ENCODE measurements around the gene FGD5. TPM values are rescaled to one million over a fixed set of nuclear protein-coding genes. Genes with fewer than 3 reads are reported as not detected.

The FGD5 gene
- total RNA-seq, 6 donors from 2014 or later = 26.8 to 90.4 (median 57.2) TPM

DNA sequence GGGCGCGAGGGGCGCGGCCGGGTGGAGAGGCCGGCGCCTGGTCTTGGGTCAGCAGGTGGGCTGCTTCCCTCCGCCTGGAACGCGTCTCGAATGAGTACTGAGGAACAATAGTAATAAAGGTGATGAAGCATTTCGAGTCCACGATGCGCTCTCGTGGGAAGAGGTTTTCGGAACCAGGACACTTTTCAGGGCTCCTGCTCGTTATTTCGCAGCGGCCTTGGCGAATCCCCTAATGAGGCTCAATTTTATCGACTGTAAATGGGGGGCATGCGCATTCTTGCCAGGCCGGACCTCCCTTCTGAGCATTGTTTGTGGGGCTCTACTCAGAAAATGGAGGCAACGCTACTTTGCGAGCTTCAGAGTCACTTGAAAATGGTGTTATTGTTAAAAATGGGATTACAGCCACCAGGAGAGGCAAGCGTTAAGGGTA lies 129.9 kb downstream of the FGD5 start:
- TF ChIP-seq, protein P1, sequence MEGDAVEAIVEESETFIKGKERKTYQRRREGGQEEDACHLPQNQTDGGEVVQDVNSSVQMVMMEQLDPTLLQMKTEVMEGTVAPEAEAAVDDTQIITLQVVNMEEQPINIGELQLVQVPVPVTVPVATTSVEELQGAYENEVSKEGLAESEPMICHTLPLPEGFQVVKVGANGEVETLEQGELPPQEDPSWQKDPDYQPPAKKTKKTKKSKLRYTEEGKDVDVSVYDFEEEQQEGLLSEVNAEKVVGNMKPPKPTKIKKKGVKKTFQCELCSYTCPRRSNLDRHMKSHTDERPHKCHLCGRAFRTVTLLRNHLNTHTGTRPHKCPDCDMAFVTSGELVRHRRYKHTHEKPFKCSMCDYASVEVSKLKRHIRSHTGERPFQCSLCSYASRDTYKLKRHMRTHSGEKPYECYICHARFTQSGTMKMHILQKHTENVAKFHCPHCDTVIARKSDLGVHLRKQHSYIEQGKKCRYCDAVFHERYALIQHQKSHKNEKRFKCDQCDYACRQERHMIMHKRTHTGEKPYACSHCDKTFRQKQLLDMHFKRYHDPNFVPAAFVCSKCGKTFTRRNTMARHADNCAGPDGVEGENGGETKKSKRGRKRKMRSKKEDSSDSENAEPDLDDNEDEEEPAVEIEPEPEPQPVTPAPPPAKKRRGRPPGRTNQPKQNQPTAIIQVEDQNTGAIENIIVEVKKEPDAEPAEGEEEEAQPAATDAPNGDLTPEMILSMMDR (IDR thresholded peaks at IDR 0.05) = no peak
- TF ChIP-seq POLR2AphosphoS5 (IDR thresholded peaks at IDR 0.05) = peak; percentile 39 to 50
- TF ChIP-seq POLR2A (IDR thresholded peaks at IDR 0.05) = peak in 2 of 4 donors; percentile 26
- no peak for TF ChIP-seq EP300 (IDR thresholded peaks at IDR 0.05)
- no peak for ATAC-seq (ENCODE audit: low FRiP score in 2 of 2)
- Histone ChIP-seq H3K4me3 (peak overlapping the region; percentile 27 to 98 (median 88)), H3K27me3 (no peaks in the 10 kb centered on the region), H3K4me1 (peaks cover 32 to 48% (median 38%) of the 10 kb centered on the region in 4 donors), H3K36me3 (peaks cover 5 to 24% (median 11%) of the 10 kb centered on the region in 4 donors), H3K9me3 (no peaks in the 10 kb centered on the region), H3K27ac (peak overlapping the region; percentile 97 to 100 (median 99))
- DNase-seq = no peak
- 2 to 3% methylated on average over 5 to 19 of the region's 26 CpGs for WGBS, 2 donors

DNA sequence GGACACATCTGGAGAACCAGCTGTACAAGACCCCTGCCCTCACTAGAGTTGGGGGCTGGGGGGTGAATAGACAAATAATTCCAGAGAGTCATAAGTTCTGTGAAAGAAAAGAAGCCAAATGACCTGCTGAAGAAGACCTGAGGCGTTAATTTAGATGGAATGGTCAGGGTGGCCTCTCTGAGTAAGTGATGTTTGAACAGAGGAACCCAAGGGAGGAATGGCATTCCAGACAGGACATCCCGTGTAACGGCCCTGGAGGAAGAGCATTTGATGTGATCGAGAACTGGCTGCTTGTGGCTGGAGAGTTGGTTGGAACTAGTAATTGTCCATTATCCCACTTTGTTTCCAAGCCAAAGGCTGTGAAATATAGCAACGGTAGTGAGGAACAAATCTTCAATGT lies 130.4 kb downstream of the FGD5 start:
- no peak for ATAC-seq (ENCODE audit: low FRiP score in 2 of 2)
- peaks cover 4 to 19% (median 11%) of the 10 kb centered on the region in 4 donors for H3K36me3 ChIP-seq
- no peaks in the 10 kb centered on the region for H3K27me3 ChIP-seq
- H3K27ac ChIP-seq = peak overlapping the region; percentile 97 to 100 (median 99)
- H3K4me1 ChIP-seq = peaks cover 32 to 48% (median 35%) of the 10 kb centered on the region in 4 donors
- H3K4me3 ChIP-seq = peak overlapping the region in 3 of 4 donors; percentile 85 to 98 (median 92)
- no peaks in the 10 kb centered on the region for H3K9me3 ChIP-seq
- no peak for TF ChIP-seq EP300 (IDR thresholded peaks at IDR 0.05)
- TF ChIP-seq, protein P1 (IDR thresholded peaks at IDR 0.05) = no peak
- no peak for TF ChIP-seq POLR2AphosphoS5 (IDR thresholded peaks at IDR 0.05)
- no peak for TF ChIP-seq POLR2A (IDR thresholded peaks at IDR 0.05)
- WGBS, 2 donors = 31 to 35% methylated on average over 5 of the region's 5 CpGs
- no peak for DNase-seq

DNA sequence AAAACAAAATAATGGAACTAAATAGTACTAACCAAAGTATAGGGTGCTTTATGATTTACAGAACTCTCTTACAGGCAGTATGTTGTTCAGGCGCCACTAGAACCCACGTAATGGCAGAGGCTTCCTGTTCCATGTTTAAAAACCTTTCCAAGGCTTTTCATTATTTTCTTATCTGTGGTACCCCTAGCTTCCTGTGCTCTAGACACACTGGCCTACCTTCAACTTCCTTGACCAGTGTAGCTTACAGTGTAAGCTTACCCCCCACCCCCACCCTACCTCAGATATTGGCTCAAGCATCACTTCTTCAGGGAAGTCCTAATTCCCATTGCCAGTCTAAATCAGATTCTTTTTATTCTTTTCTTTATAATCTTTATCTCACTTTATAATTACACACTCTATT lies 131.5 kb downstream of the FGD5 start:
- Histone ChIP-seq H3K9me3 (no peaks in the 10 kb centered on the region), H3K36me3 (peaks cover 0 to 7% (median 3%) of the 10 kb centered on the region in 4 donors), H3K4me1 (peaks cover 32 to 48% (median 32%) of the 10 kb centered on the region in 4 donors), H3K27me3 (no peaks in the 10 kb centered on the region), H3K27ac (peak overlapping the region in 2 of 4 donors; percentile 99 to 100), H3K4me3 (no peak overlapping the region)
- ATAC-seq (ENCODE audit: low FRiP score in 2 of 2) (no peak), DNase-seq (no peak)
- 65 to 74% methylated on average over 2 of the region's 2 CpGs for WGBS, 2 donors
- TF ChIP-seq POLR2AphosphoS5 (IDR thresholded peaks at IDR 0.05) (peak in 1 of 2 donors; percentile 17), EP300 (IDR thresholded peaks at IDR 0.05) (no peak)

DNA sequence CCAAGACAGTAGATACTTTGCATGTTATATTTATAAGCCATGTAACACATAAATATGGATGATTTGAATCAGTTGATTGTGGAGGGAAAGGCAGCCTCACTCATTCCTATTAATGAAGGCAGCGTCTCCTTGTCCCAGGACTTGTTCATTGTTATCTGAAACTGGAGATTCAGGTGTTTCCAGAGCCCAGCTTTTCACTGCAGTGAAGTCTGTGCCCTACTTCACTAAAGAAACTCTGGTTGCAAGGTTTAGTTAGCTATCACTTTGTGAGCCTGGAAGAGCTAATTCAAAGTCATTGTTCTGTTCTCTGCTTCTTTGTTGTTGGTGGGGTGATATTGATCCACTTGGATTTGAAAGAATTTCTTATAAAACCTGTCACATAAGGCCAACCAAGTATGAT lies 138.4 kb downstream of the FGD5 start:
- Histone ChIP-seq H3K9me3 (no peaks in the 10 kb centered on the region), H3K4me3 (no peak overlapping the region), H3K36me3 (no peaks in the 10 kb centered on the region), H3K27ac (no peak overlapping the region), H3K27me3 (no peaks in the 10 kb centered on the region), H3K4me1 (peaks cover 8 to 30% (median 16%) of the 10 kb centered on the region in 4 donors)
- TF ChIP-seq POLR2A (IDR thresholded peaks at IDR 0.05) (no peak), EP300 (IDR thresholded peaks at IDR 0.05) (no peak), POLR2AphosphoS5 (IDR thresholded peaks at IDR 0.05) (no peak)
- TF ChIP-seq, protein P1 (IDR thresholded peaks at IDR 0.05) = no peak
- WGBS, 2 donors = 89 to 95% methylated on average over 1 of the region's 1 CpG
- DNase-seq (no peak), ATAC-seq (ENCODE audit: low FRiP score in 2 of 2) (no peak)

DNA sequence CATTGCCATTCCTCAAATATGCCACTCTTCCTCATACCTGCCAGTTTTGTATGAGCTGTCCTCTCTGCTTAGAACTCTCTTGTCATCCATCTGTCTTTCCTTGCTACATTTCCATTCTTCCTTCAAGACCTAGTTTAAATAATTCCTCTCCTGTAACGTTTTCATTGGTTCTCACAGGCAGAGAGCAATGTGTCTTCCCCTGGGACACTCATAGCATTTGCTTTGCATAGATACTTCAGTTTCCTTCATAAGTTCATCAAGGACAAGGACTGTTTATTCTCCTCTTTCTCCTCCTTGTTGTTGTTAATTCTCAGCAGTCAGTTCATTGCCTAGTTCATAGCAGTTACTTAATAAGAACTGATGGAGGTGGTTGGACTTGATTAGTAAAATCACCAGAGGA lies 139.2 kb downstream of the FGD5 start:
- 30 to 33% methylated on average over 1 of the region's 1 CpG for WGBS, 2 donors
- H3K27ac ChIP-seq = no peak overlapping the region
- no peak overlapping the region for H3K4me3 ChIP-seq
- peaks cover 8 to 28% (median 16%) of the 10 kb centered on the region in 4 donors for H3K4me1 ChIP-seq
- no peaks in the 10 kb centered on the region for H3K27me3 ChIP-seq
- no peaks in the 10 kb centered on the region for H3K9me3 ChIP-seq
- TF ChIP-seq, protein P1 (IDR thresholded peaks at IDR 0.05) = no peak
- TF ChIP-seq POLR2AphosphoS5 (IDR thresholded peaks at IDR 0.05) = no peak
- TF ChIP-seq EP300 (IDR thresholded peaks at IDR 0.05) = no peak
- TF ChIP-seq POLR2A (IDR thresholded peaks at IDR 0.05) = no peak
- no peak for DNase-seq
- no peaks in the 10 kb centered on the region for H3K36me3 ChIP-seq
- no peak for ATAC-seq (ENCODE audit: low FRiP score in 2 of 2)

Measured in upper lobe of left lung (tissue), 6 donors.